Smooth muscle cell (in vitro differentiated cells): ENCODE results near the gene CXCL5. TPM values are rescaled to one million over a fixed set of nuclear protein-coding genes. Genes with fewer than 3 reads are reported as not detected.

Experiments used
- DNase-seq: peaks from one replicate; lab custom pipeline; 2025; ENCODE audit not compliant: unreplicated experiment; lab: John Stamatoyannopoulos, UW
- H2AFZ ChIP-seq: fragments of 200-600 bp; sonication (generic); 2 replicates; pipeline ENCODE4 v1.6.0; 2016; ENCODE audit warnings: antibody characterized with exemption, low read depth, mild to moderate bottlenecking
- H3F3A ChIP-seq: fragments of 200-600 bp; sonication (generic); 2 replicates; pipeline ENCODE4 v1.6.0; 2017; ENCODE audit warnings: antibody characterized with exemption, low read depth
- H3K27ac ChIP-seq: fragments of 200-600 bp; sonication (generic); 2 replicates; pipeline ENCODE4 v1.5.1; 2016; ENCODE audit warnings: low read depth, mild to moderate bottlenecking
- H3K27me3 ChIP-seq: fragments of 200-600 bp; sonication (generic); 2 replicates; pipeline ENCODE4 v1.6.1; 2016; ENCODE audit warnings: low read depth, mild to moderate bottlenecking
- H3K36me3 ChIP-seq: fragments of 200-600 bp; sonication (generic); 2 replicates; pipeline ENCODE4 v1.5.1; 2016; ENCODE audit warnings: low read depth
- H3K4me1 ChIP-seq: fragments of 200-600 bp; sonication (generic); 2 replicates; pipeline ENCODE4 v1.5.1; 2016; ENCODE audit warnings: low read depth
- H3K4me2 ChIP-seq: fragments of 200-600 bp; sonication (generic); 2 replicates; pipeline ENCODE4 v1.6.0; 2016; ENCODE audit warnings: mild to moderate bottlenecking
- H3K4me3 ChIP-seq: fragments of 200-600 bp; sonication (generic); 2 replicates; pipeline ENCODE4 v1.5.1; 2016; ENCODE audit warnings: mild to moderate bottlenecking
- H3K79me2 ChIP-seq: fragments of 200-600 bp; sonication (generic); 2 replicates; pipeline ENCODE4 v1.6.0; 2016; ENCODE audit warnings: low read depth, mild to moderate bottlenecking
- H3K9ac ChIP-seq: fragments of 200-600 bp; sonication (generic); 2 replicates; pipeline ENCODE4 v1.6.0; 2016; ENCODE audit warnings: low read depth
- H3K9me3 ChIP-seq: fragments of 200-600 bp; sonication (generic); replicated peaks from 2 replicates; pipeline ENCODE4 v1.5.1; 2016; ENCODE audit warnings: low read depth
- H4K20me1 ChIP-seq: fragments of 200-600 bp; sonication (generic); 2 replicates; pipeline ENCODE4 v1.6.0; 2016; ENCODE audit warnings: low read depth
- WGBS: methylation state at CpG from one replicate; pipeline ENCODE4 v1.1.7; 2016; ENCODE audit warnings: low lambda C conversion rate; 5-methylcytosine and 5-hydroxymethylcytosine counted together
- polyA plus RNA-seq: library from polyadenylated mRNA; unstranded; fragments of >200 nt; fragmentation: Nextera tagmentation; extraction: Ambion mirVana; gene quantifications from 2 replicates; pipeline ENCODE4 v1.2.1, GENCODE V29; 2016
- total RNA-seq: library from RNA; depleted of rRNA; stranded (reverse); fragments of >200 nt; gene quantifications from 2 replicates; pipeline ENCODE4 v1.2.3, GENCODE V29; 2014
- TF ChIP-seq, protein P1 (sequence below): fragments of 200-600 bp; sonication (generic); IDR thresholded peaks from 2 replicates; pipeline ENCODE4 v1.5.1; 2017; ENCODE audit warnings: borderline replicate concordance, mild to moderate bottlenecking, antibody characterized with exemption; ENCODE audit not compliant: insufficient read depth, poor library complexity, severe bottlenecking

CXCL5 gene
- total and polyA plus RNA-seq, 2 experiments from 2014 or later, result 3.7 to 4.2 TPM

DNA sequence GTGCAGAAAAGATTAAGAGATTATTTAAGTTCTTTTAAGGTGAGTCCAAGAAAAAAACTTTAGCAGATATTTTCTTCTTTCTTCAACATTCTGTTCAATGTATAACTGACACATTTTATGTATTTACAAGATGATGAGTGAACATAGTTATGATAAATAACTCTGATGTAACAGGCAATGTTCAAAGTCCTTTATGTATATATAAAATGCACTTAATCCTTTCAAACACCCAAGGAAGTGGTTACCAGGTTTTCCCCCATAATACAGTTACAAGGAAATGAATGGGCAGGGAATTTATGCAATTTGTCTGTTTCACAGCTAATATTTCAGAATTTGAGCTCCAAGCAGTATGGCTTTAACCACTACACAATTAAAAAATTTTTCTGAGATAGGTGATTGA lies 31.8 kb upstream of the CXCL5 start:
- Histone ChIP-seq H3K4me1 (no peaks in the 10 kb centered on the region), H3K27ac (no peak overlapping the region), H3K79me2 (no peaks in the 10 kb centered on the region), H3K27me3 (no peaks in the 10 kb centered on the region), H3K9ac (no peak overlapping the region), H3K4me2 (no peak overlapping the region), H3K9me3 (no peaks in the 10 kb centered on the region), H3K36me3 (no peaks in the 10 kb centered on the region), H3K4me3 (no peak overlapping the region), H3F3A (no peaks in the 10 kb centered on the region), H2AFZ (no peak overlapping the region), H4K20me1 (no peaks in the 10 kb centered on the region)
- DNase-seq, result no peak
- TF ChIP-seq, protein P1, sequence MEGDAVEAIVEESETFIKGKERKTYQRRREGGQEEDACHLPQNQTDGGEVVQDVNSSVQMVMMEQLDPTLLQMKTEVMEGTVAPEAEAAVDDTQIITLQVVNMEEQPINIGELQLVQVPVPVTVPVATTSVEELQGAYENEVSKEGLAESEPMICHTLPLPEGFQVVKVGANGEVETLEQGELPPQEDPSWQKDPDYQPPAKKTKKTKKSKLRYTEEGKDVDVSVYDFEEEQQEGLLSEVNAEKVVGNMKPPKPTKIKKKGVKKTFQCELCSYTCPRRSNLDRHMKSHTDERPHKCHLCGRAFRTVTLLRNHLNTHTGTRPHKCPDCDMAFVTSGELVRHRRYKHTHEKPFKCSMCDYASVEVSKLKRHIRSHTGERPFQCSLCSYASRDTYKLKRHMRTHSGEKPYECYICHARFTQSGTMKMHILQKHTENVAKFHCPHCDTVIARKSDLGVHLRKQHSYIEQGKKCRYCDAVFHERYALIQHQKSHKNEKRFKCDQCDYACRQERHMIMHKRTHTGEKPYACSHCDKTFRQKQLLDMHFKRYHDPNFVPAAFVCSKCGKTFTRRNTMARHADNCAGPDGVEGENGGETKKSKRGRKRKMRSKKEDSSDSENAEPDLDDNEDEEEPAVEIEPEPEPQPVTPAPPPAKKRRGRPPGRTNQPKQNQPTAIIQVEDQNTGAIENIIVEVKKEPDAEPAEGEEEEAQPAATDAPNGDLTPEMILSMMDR, result no peak

DNA sequence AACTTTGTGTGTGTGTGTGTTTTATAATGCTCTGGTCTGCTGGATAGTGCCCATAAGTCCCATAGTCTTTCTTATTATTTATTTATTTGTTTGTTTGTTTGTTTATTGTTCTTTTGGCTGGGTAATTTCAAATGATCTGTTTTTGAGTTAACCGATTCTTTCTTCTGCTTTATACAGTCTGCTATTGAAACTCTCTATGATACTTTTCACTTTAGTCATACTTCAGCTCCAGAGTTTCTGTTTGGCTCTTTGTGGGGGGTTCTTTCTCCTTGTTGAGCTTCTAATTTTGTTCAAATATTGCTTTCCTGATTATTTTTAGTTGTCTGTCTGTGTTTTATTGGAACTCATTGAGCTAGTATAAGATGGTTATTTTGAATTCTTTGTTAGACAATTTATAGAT lies 30.0 kb upstream of the CXCL5 start:
- TF ChIP-seq, protein P1, result no peak
- no peaks in the 10 kb centered on the region for H3K36me3 ChIP-seq
- H3K4me3 ChIP-seq, result no peak overlapping the region
- H3K27ac ChIP-seq, result no peak overlapping the region
- H3K9ac ChIP-seq, result no peak overlapping the region
- H3K27me3 ChIP-seq, result no peaks in the 10 kb centered on the region
- no peaks in the 10 kb centered on the region for H3F3A ChIP-seq
- 59% methylated on average over 1 of the region's 1 CpG for WGBS
- H3K79me2 ChIP-seq, result no peaks in the 10 kb centered on the region
- H3K4me2 ChIP-seq, result no peak overlapping the region
- H4K20me1 ChIP-seq, result no peaks in the 10 kb centered on the region
- no peaks in the 10 kb centered on the region for H3K4me1 ChIP-seq
- no peaks in the 10 kb centered on the region for H3K9me3 ChIP-seq
- no peak overlapping the region for H2AFZ ChIP-seq
- DNase-seq, result no peak

DNA sequence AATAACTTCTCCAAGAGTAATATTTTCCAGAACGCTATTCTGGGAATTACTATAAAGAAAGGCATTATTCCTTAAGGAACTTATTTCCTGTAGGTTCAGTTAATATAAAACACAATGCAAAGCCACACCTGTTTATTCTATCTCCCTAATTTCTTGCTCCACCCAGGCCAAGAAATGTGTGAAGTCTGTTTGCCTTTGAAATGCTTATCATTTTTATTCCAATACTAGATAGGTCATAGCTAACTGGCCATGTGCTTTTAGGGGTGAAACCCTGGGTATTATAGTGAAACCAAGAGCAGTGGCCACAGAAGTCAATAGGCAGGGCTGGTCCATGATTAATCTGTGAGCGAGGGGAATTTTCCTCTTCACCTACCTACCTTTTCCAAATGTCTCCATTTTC lies 25.2 kb upstream of the CXCL5 start:
- DNase-seq, result no peak
- Histone ChIP-seq H3F3A (no peaks in the 10 kb centered on the region), H4K20me1 (no peaks in the 10 kb centered on the region), H3K4me1 (no peaks in the 10 kb centered on the region), H3K9ac (no peak overlapping the region), H3K36me3 (no peaks in the 10 kb centered on the region), H3K4me2 (no peak overlapping the region), H3K27ac (no peak overlapping the region), H2AFZ (no peak overlapping the region), H3K79me2 (no peaks in the 10 kb centered on the region), H3K4me3 (no peak overlapping the region), H3K27me3 (no peaks in the 10 kb centered on the region), H3K9me3 (no peaks in the 10 kb centered on the region)
- TF ChIP-seq, protein P1, result no peak
- WGBS, result 94% methylated on average over 2 of the region's 2 CpGs

DNA sequence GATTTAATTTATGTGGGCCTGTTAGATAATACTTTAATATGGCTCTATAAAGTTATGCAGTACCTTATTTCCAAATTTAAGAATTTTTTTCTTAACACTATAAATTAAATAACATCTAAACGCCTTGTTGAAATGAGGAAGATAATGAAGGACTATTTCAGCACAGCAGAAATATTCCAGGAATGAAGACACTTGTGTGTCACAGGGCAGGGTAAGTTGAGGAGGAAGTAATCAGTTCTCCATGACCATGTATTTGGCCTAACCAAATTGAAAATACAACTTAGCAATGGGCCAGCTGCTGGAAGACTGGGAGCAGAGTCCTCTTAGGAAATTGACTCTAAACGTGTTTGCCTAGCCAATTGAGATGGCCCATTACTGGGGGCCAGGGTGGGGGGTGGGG lies 23.1 kb upstream of the CXCL5 start:
- no peaks in the 10 kb centered on the region for H3K9me3 ChIP-seq
- DNase-seq, result no peak
- no peak overlapping the region for H3K4me2 ChIP-seq
- no peaks in the 10 kb centered on the region for H3K27me3 ChIP-seq
- 84% methylated on average over 2 of the region's 2 CpGs for WGBS
- H3K4me1 ChIP-seq, result no peaks in the 10 kb centered on the region
- H2AFZ ChIP-seq, result no peak overlapping the region
- TF ChIP-seq, protein P1, result no peak
- no peaks in the 10 kb centered on the region for H3K36me3 ChIP-seq
- no peaks in the 10 kb centered on the region for H3F3A ChIP-seq
- H3K4me3 ChIP-seq, result no peak overlapping the region
- no peaks in the 10 kb centered on the region for H4K20me1 ChIP-seq
- H3K27ac ChIP-seq, result no peak overlapping the region
- no peaks in the 10 kb centered on the region for H3K79me2 ChIP-seq
- no peak overlapping the region for H3K9ac ChIP-seq
